Skeletal muscle satellite cell (primary cell): ENCODE results near the gene ABLIM1.

Experiments used
- H3K27me3 ChIP-seq: 2 replicates; pipeline ENCODE4 v1.7.0; 2013; ENCODE audit warnings: low read length; ENCODE audit not compliant: control insufficient read depth, insufficient read depth
- H3K36me3 ChIP-seq: 2 replicates; pipeline ENCODE4 v1.7.0; 2013; ENCODE audit warnings: mild to moderate bottlenecking, control low read depth, low read length; ENCODE audit not compliant: insufficient read depth
- H3K4me1 ChIP-seq: 2 replicates; pipeline ENCODE4 v1.7.0; 2013; ENCODE audit warnings: low read length; ENCODE audit not compliant: control insufficient read depth, insufficient read depth
- H3K4me2 ChIP-seq: 2 replicates; pipeline ENCODE4 v1.7.0; 2013; ENCODE audit warnings: mild to moderate bottlenecking, low read length
- H3K4me3 ChIP-seq: 2 replicates; pipeline ENCODE4 v1.7.0; 2013; ENCODE audit warnings: low read length
- H3K9ac ChIP-seq: 2 replicates; pipeline ENCODE4 v1.7.0; 2013; ENCODE audit warnings: mild to moderate bottlenecking, low read depth, low read length, moderate library complexity
- H3K9me3 ChIP-seq: replicated peaks from 2 replicates; pipeline ENCODE4 v1.7.0; 2013; ENCODE audit warnings: mild to moderate bottlenecking, control low read depth, low read length

ABLIM1 gene

DNA sequence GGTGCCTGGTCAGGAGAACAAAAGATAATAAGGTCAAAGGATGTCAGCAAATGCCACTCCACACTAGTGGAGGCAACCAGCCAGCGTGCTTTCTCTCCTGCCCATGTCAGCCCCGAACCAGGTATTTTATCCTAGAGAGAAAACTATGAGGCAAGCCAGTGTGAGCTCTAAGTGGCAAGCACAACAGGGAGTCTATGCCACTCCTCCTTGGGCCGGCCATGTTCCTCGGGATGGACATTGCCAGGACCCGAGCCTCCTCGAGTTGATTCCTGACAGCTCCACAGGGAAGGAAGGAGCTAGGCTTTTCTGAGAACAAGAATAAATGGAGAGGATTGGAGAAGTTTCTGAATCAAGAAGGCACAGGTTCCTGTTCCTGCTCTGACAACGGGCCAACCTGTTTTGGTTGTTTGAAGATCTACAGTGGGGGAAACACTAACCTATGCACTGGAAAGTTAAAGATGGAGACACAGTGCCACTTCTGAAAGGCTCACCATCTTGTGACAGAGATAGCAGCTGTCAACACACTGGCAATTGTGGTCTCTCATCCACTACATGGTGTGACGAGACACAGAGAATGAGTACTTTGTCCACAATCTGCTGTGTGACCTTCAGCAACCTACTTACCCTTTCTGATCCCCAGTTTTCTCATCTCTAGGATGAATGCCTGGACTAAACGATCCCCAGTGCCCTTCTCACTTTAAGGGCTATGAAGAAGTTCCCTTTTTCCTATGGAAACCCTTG, 28.8 kb downstream of the ABLIM1 start:
- Histone ChIP-seq H3K9ac (no peak overlapping the region), H3K4me2 (no peak overlapping the region), H3K27me3 (peaks cover 44% of the 10 kb centered on the region), H3K4me3 (no peak overlapping the region), H3K4me1 (peaks cover 37% of the 10 kb centered on the region), H3K36me3 (no peaks in the 10 kb centered on the region), H3K9me3 (no peaks in the 10 kb centered on the region)

DNA sequence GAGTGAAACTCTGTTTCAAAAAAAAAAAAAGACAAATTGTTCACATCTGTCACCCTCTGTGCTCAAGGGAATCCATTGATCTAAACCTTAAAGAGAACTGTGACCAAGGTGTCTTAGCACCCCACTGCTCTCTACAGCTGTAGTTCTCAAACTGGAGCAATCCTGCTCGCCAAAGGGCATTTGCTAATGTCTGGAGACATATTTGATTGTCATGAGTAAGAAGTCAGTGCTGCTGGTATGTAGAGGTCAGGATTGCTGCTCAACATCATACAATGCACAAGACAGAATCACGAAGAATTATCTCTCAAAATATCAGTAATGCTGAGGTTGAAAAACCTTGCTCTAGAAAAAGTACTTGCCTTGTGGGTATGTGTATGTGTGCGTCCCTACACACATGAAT, 30.0 kb downstream of the ABLIM1 start:
- Histone ChIP-seq H3K36me3 (no peaks in the 10 kb centered on the region), H3K4me3 (no peak overlapping the region), H3K9me3 (no peaks in the 10 kb centered on the region), H3K9ac (no peak overlapping the region), H3K27me3 (peaks cover 44% of the 10 kb centered on the region), H3K4me1 (peaks cover 38% of the 10 kb centered on the region), H3K4me2 (no peak overlapping the region)

DNA sequence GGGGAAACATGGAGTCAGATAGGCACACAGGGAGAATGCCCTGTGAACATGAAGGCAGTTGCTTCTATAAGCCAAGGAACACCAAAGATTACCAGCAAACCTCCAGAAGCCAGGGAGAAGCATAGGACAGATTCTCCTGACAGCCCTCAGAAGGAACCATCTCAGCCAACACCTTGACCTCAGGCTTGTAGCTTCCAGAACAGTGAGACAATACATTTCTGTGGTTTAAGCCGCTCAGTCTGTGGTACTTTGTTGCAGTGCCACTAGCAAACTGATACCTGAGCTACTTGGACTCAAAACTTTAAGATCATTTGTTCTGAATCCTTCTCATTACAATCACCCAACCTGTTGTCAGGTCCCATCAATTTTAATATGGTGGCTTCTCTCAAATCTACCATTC, 31.2 kb downstream of the ABLIM1 start:
- no peaks in the 10 kb centered on the region for H3K36me3 ChIP-seq
- H3K27me3 ChIP-seq: peaks cover 36% of the 10 kb centered on the region
- H3K9ac ChIP-seq: no peak overlapping the region
- no peaks in the 10 kb centered on the region for H3K9me3 ChIP-seq
- H3K4me3 ChIP-seq: no peak overlapping the region
- H3K4me1 ChIP-seq: peaks cover 34% of the 10 kb centered on the region
- no peak overlapping the region for H3K4me2 ChIP-seq

DNA sequence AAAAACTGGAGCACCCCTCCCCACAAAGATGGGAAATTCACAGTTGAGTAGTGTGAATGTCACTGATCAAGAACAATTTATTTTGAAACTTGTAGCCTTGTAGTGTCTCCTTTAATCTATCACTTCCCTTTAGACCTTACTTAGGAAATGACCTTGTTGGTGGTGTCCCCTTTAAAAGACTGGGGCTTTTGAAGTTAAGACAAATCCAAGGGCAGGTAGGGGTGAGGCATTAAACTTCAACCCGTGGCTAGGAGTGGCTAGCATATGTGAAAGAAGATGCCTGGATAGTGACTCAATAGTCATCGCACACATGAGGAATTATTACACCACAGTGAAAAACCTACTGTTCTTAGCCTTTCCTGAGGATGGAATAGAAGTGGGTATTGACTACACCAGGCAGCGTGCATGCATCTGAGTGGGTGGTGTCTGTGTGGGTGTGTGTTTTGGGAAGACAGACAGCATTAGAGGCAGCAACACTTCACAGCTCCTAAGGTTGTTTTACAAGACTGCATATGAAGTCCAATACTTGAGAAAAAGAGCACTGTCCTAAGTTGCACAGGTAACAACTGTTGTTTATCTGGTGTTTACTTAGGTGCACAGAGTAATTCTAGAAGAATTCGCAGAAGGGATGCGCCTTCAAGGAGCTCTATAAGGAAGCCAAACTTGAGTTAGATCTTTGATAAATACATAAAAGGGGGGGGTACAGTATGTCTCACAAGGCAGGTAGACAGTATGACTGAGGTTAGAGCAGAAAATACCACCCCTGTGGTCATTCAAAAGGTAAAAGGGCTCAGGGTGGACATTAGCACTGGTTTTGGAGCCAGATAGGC, 32.9 kb downstream of the ABLIM1 start:
- Histone ChIP-seq H3K4me2 (no peak overlapping the region), H3K4me3 (no peak overlapping the region)

DNA sequence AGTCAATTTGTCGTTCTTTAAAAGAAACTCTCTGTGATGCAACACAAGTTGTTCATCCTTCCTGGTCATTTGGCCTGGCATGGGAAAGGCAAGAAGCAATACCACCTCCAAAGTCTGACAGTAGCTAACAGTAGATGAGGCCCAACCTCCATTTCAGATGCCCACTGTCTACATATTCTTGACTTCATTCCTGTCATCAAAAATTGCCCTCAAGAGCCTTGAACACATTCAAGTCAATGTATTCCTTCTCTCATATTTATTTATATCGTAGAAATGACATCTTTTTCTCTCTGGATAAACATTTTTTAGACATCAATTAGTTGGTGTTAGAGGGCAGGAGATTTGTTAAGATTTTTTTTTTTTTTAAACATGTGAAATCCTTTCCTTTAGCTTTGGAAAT, 33.7 kb downstream of the ABLIM1 start:
- no peaks in the 10 kb centered on the region for H3K9me3 ChIP-seq
- peak overlapping the region; percentile 8 for H3K4me2 ChIP-seq
- H3K27me3 ChIP-seq: peaks cover 19% of the 10 kb centered on the region
- H3K4me3 ChIP-seq: no peak overlapping the region
- H3K36me3 ChIP-seq: no peaks in the 10 kb centered on the region
- H3K4me1 ChIP-seq: peaks cover 26% of the 10 kb centered on the region
- no peak overlapping the region for H3K9ac ChIP-seq

More for the DNA sequence above, 32.9 kb downstream of the ABLIM1 start:
- H3K9ac ChIP-seq: no peak overlapping the region
- H3K36me3 ChIP-seq: no peaks in the 10 kb centered on the region
- peaks cover 26% of the 10 kb centered on the region for H3K4me1 ChIP-seq
- H3K9me3 ChIP-seq: no peaks in the 10 kb centered on the region
- peaks cover 23% of the 10 kb centered on the region for H3K27me3 ChIP-seq

DNA sequence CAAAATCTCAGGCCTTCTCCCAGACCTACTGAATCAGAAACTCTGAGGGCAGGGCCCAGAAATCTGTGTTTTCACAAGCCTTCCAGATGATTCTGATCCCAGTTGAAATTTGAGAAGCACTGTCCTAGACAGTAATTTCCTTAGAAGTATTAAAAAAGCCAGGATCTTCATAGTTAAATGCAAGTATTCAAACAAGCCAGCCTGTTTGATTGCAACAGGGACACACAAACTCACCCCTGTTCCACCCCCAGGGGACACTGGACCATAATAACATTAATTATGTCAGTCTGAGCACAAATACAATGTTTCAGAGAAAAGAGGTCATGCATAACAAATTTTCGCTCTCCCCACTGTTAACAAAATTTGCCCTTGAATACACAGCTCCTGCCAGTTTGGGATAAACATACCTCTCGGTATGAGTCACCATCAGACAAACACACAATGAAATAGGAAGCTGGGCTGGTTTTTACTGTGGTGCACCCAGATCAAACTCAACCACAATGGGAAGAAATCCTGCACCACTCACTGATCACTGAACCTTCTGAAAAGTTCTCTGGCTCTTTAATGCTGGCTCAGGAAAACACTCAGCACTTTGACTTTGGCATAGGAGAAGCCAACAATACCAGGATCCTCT, 34.3 kb downstream of the ABLIM1 start:
- no peak overlapping the region for H3K4me3 ChIP-seq
- no peaks in the 10 kb centered on the region for H3K36me3 ChIP-seq
- peaks cover 26% of the 10 kb centered on the region for H3K4me1 ChIP-seq
- no peaks in the 10 kb centered on the region for H3K9me3 ChIP-seq
- H3K27me3 ChIP-seq: peaks cover 13% of the 10 kb centered on the region
- no peak overlapping the region for H3K9ac ChIP-seq
- H3K4me2 ChIP-seq: peak overlapping the region; percentile 22

DNA sequence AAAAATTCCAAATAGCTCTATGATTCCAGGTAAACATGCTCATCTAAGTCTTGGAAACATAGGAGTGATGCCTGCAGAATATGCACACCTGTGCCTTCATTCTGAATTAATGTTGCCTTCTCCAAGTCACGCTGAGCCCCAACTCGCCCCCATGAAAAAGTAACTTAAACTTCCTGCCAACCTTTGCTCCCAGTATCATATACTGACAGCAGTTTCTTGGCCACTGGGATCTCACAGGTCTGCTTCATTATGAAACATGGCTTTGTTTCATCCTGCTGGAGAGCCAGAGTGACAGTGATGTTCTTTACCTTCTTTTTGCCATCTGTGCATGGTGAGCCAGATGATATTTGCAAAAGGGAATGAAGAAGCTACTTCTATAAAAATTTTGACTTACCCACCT, 34.9 kb downstream of the ABLIM1 start:
- H3K36me3 ChIP-seq: no peaks in the 10 kb centered on the region
- H3K4me2 ChIP-seq: peak overlapping the region; percentile 22
- H3K27me3 ChIP-seq: peaks cover 17% of the 10 kb centered on the region
- no peak overlapping the region for H3K9ac ChIP-seq
- H3K9me3 ChIP-seq: no peaks in the 10 kb centered on the region
- peaks cover 26% of the 10 kb centered on the region for H3K4me1 ChIP-seq
- no peak overlapping the region for H3K4me3 ChIP-seq

DNA sequence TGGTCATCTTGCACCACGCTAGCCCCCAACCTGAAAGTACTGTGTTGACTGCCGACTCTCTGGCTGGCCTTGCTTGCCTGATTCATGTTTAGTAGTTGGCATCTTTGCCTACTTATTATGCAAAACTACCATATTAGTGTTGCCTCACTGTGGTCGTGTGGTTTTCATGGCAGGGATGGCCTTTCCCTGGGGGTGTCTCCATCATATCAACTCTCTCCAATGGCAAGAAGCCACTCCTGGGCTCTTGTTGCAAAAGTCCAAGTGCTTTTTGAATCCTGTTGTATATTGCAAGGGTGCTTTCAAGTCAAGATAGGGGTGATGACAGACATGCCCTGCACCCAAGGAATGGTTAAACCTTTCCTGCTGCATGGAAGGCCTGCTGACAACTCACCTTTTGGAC, 39.4 kb downstream of the ABLIM1 start:
- Histone ChIP-seq H3K4me2 (no peak overlapping the region), H3K4me1 (peaks cover 21% of the 10 kb centered on the region), H3K9me3 (no peaks in the 10 kb centered on the region), H3K9ac (no peak overlapping the region), H3K27me3 (peaks cover 5% of the 10 kb centered on the region), H3K36me3 (no peaks in the 10 kb centered on the region), H3K4me3 (no peak overlapping the region)

DNA sequence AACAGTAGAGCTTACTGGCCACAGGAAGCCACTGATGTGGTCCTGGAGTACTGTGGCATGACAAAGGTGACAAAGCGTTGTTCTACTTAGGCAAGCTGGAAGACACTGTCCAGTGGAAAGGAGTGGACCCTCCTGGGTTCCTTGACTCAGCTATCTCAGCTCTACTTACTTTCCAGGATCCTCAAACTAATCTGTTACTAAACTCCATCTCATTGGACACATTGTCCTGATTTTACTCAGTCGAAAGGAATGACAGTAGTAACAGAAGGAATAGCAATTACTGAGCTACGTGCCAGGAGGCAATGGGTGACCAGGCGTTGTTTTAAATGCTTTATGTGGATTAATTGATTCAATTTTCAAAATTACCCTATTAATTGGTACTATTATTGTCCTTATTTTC, 41.6 kb downstream of the ABLIM1 start:
- no peak overlapping the region for H3K4me2 ChIP-seq
- peaks cover 5% of the 10 kb centered on the region for H3K27me3 ChIP-seq
- H3K4me1 ChIP-seq: peaks cover 8% of the 10 kb centered on the region
- no peaks in the 10 kb centered on the region for H3K9me3 ChIP-seq
- no peaks in the 10 kb centered on the region for H3K36me3 ChIP-seq
- no peak overlapping the region for H3K4me3 ChIP-seq
- no peak overlapping the region for H3K9ac ChIP-seq

DNA sequence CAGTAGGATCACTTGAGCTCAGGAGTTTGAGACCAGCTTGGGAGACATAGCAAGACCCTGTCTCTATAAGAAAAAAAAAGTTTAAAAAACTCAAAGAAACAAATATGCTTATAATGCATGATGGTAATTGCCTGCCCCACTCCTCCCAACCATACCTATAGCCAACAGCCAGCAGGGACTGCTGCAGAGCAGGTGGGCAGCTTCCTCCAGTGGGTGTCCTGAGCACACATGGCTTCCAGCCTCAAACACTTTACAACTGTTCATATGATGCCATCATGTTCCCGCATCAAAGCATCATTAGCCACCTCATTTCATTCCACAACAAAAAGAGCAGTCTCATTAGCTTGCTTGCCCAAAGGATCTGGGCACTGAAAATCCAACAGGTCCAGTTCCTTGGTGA, 42.0 kb downstream of the ABLIM1 start:
- Histone ChIP-seq H3K27me3 (peaks cover 5% of the 10 kb centered on the region), H3K9ac (no peak overlapping the region), H3K4me2 (no peak overlapping the region), H3K9me3 (no peaks in the 10 kb centered on the region), H3K36me3 (no peaks in the 10 kb centered on the region), H3K4me3 (no peak overlapping the region), H3K4me1 (peaks cover 8% of the 10 kb centered on the region)

DNA sequence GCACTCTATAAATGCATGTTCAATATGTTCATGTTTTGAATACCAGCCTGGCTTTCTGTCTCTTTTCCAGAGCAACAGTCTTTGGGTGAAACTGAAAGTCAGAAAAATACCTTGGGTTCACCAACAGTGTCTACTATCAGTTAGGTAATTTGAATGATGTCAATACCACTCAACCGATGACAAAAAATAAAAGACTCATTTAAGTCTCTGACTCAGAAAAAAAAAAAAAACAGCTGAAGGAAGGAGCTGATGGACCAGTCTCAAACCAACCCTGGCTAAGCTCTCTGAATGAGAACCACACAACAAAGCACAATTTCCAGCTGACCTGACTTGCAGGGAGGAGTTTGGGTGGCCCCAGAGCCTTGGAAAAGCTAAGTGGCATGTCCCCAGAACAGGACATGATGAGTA, 42.5 kb downstream of the ABLIM1 start:
- no peak overlapping the region for H3K4me3 ChIP-seq
- H3K4me2 ChIP-seq: no peak overlapping the region
- H3K27me3 ChIP-seq: peaks cover 5% of the 10 kb centered on the region
- no peak overlapping the region for H3K9ac ChIP-seq
- no peaks in the 10 kb centered on the region for H3K36me3 ChIP-seq
- H3K4me1 ChIP-seq: peaks cover 8% of the 10 kb centered on the region
- H3K9me3 ChIP-seq: no peaks in the 10 kb centered on the region
